IMR-90 (cell line): Measurements from ENCODE around the gene MYH9. TPM values are rescaled to one million over a fixed set of nuclear protein-coding genes. Genes with fewer than 3 reads are reported as not detected.

Experiments used
- ATAC-seq: fragments of 200-7000 bp; cut with Tn5 transposase; 2 replicates; pipeline ENCODE4 v1.9.1; 2020; ENCODE audit warnings: low read depth, mild to moderate bottlenecking, moderate library complexity
- BruUV-seq: library from RNA; stranded (reverse); fragments of 400-500 nt; replicated peaks from 2 replicates; lab custom pipeline; 2021; lab: Mats Ljungman, UMichigan
- CTCF ChIA-PET: fragments of 300-600 bp; formaldehyde crosslinking; extraction: SDS; loops from one replicate; lab custom pipeline; 2021; ENCODE audit warnings: antibody characterized with exemption; lab: Yijun Ruan, JAX
- POLR2A ChIA-PET: fragments of 300-600 bp; sonication (Branson Sonifier 250); formaldehyde crosslinking; loops from one replicate; lab custom pipeline; 2022; ENCODE audit warnings: antibody characterized with exemption; ENCODE audit not compliant: unreplicated experiment; lab: Charles Lee
- DNase-seq: peaks from one replicate; pipeline ENCODE4 v3.0.0; 2013
- H2AFZ ChIP-seq: replicated peaks from 2 replicates; pipeline ENCODE3; 2013; ENCODE audit warnings: low read length, mild to moderate bottlenecking; ENCODE audit not compliant: poor library complexity
- H2AK5ac ChIP-seq: 2 replicates; pipeline ENCODE4 v1.6.1; 2013; ENCODE audit warnings: low read depth, low read length, inconsistent platforms
- H2AK9ac ChIP-seq: replicated peaks from 2 replicates; pipeline ENCODE3; 2013; ENCODE audit warnings: mild to moderate bottlenecking, low read depth, low read length, moderate library complexity; ENCODE audit not compliant: poor library complexity
- H2BK120ac ChIP-seq: 2 replicates; pipeline ENCODE4 v1.6.1; 2013; ENCODE audit warnings: low read depth, low read length, inconsistent platforms
- H2BK15ac ChIP-seq: 3 replicates; pipeline ENCODE4 v1.6.1; 2013; ENCODE audit warnings: low read depth, low read length, inconsistent platforms
- H2BK20ac ChIP-seq: 2 replicates; pipeline ENCODE4 v1.6.1; 2013; ENCODE audit warnings: low read depth, mild to moderate bottlenecking, inconsistent platforms, low read length, moderate library complexity
- H2BK5ac ChIP-seq: 2 replicates; pipeline ENCODE4 v1.6.1; 2013; ENCODE audit warnings: mild to moderate bottlenecking, low read depth, low read length, inconsistent platforms; ENCODE audit not compliant: poor library complexity, severe bottlenecking
- H3K14ac ChIP-seq: replicated peaks from 2 replicates; pipeline ENCODE4 v1.6.1; 2013; ENCODE audit warnings: low read depth, low read length, inconsistent platforms
- H3K18ac ChIP-seq: 2 replicates; pipeline ENCODE4 v1.6.1; 2013; ENCODE audit warnings: low read depth, low read length, control low read depth
- H3K23ac ChIP-seq: 2 replicates; pipeline ENCODE4 v1.6.1; 2013; ENCODE audit warnings: low read depth, low read length, inconsistent platforms
- H3K27ac ChIP-seq: 2 replicates; pipeline ENCODE4 v1.5.1; 2013; ENCODE audit warnings: mild to moderate bottlenecking, control low read depth, low read length; ENCODE audit not compliant: insufficient read depth
- H3K27me3 ChIP-seq: 2 replicates; pipeline ENCODE4 v1.6.1; 2013; ENCODE audit warnings: low read length; ENCODE audit not compliant: control insufficient read depth, insufficient read depth
- H3K36me3 ChIP-seq: 2 replicates; pipeline ENCODE4 v1.6.1; 2013; ENCODE audit warnings: low read length, mixed read lengths; ENCODE audit not compliant: control insufficient read depth, insufficient read depth
- H3K4ac ChIP-seq: 2 replicates; pipeline ENCODE4 v1.6.1; 2013; ENCODE audit warnings: low read depth, low read length, inconsistent platforms
- H3K4me1 ChIP-seq: 2 replicates; pipeline ENCODE4 v1.6.1; 2013; ENCODE audit warnings: low read length, mixed read lengths; ENCODE audit not compliant: control insufficient read depth, insufficient read depth
- H3K4me2 ChIP-seq: 2 replicates; pipeline ENCODE4 v1.6.1; 2013; ENCODE audit warnings: low read depth, mild to moderate bottlenecking, control low read depth, low read length, moderate library complexity
- H3K4me3 ChIP-seq: 2 replicates; pipeline ENCODE4 v1.5.1; 2013; ENCODE audit warnings: low read depth, mild to moderate bottlenecking, control low read depth, low read length, moderate library complexity; ENCODE audit not compliant: insufficient read depth
- H3K56ac ChIP-seq: 2 replicates; pipeline ENCODE4 v1.6.1; 2013; ENCODE audit warnings: low read length, inconsistent platforms; ENCODE audit not compliant: insufficient read depth; ENCODE audit errors: extremely low read depth
- H3K79me1 ChIP-seq, 2 experiments: 2 replicates each; pipeline ENCODE4 v1.6.1; 2013; ENCODE audit warnings: low read length in 2 of 2, inconsistent platforms in 1 of 2, low read depth in 1 of 2
- H3K9ac ChIP-seq: 2 replicates; pipeline ENCODE4 v1.6.1; 2013; ENCODE audit warnings: low read depth, low read length, control low read depth
- H3K9me1 ChIP-seq: 2 replicates; pipeline ENCODE4 v1.6.1; 2013; ENCODE audit warnings: low read length, inconsistent platforms; ENCODE audit not compliant: insufficient read depth
- H3K9me3 ChIP-seq: 2 replicates; pipeline ENCODE4 v1.6.1; 2013; ENCODE audit warnings: low read length; ENCODE audit not compliant: control insufficient read depth, insufficient read depth
- H4K20me1 ChIP-seq: 2 replicates; pipeline ENCODE4 v1.6.1; 2013; ENCODE audit warnings: low read length, inconsistent platforms; ENCODE audit not compliant: insufficient read depth
- H4K5ac ChIP-seq: 2 replicates; pipeline ENCODE4 v1.6.1; 2013; ENCODE audit warnings: mild to moderate bottlenecking, low read depth, low read length, control low read depth
- H4K8ac ChIP-seq, 2 experiments: 2 replicates each; pipeline ENCODE4 v1.6.1; 2013; ENCODE audit warnings: low read depth in 2 of 2, low read length in 2 of 2, control low read depth in 1 of 2, inconsistent platforms in 1 of 2
- H4K91ac ChIP-seq: 2 replicates; pipeline ENCODE4 v1.6.1; 2013; ENCODE audit warnings: low read depth, low read length, inconsistent platforms; ENCODE audit not compliant: insufficient read depth
- BHLHE40 ChIP-seq: fragments of 150-350 bp; IDR thresholded peaks from 2 replicates; pipeline ENCODE4 v1.6.1; 2016; ENCODE audit warnings: mild to moderate bottlenecking, low read depth, low read length
- CEBPB ChIP-seq: IDR thresholded peaks from 2 replicates; pipeline ENCODE4 v1.6.1; 2012; ENCODE audit warnings: low read depth, low read length, improper control_type of control experiment
- CHD1 ChIP-seq: IDR thresholded peaks from 2 replicates; pipeline ENCODE4 v1.6.1; 2012; ENCODE audit warnings: low read depth, low read length, improper control_type of control experiment
- FOS ChIP-seq: fragments of 150-350 bp; IDR thresholded peaks from 2 replicates; pipeline ENCODE4 v1.6.1; 2016; ENCODE audit warnings: low read depth, low read length
- MAFK ChIP-seq: IDR thresholded peaks from 2 replicates; pipeline ENCODE4 v1.6.1; 2012; ENCODE audit warnings: low read depth, low read length, improper control_type of control experiment
- MXI1 ChIP-seq: IDR thresholded peaks from 2 replicates; pipeline ENCODE4 v1.6.1; 2012; ENCODE audit warnings: low read depth, mild to moderate bottlenecking, low read length, moderate library complexity, borderline replicate concordance
- NFE2L2 ChIP-seq: fragments of 150-350 bp; IDR thresholded peaks from 2 replicates; pipeline ENCODE4 v1.6.1; 2016; ENCODE audit warnings: low read depth, mild to moderate bottlenecking, low read length
- RAD21 ChIP-seq: IDR thresholded peaks from 2 replicates; pipeline ENCODE4 v1.6.1; 2012; ENCODE audit warnings: low read length, improper control_type of control experiment
- RCOR1 ChIP-seq: IDR thresholded peaks from 2 replicates; pipeline ENCODE4 v1.6.1; 2012; ENCODE audit warnings: mild to moderate bottlenecking, low read length, improper control_type of control experiment; ENCODE audit not compliant: insufficient replicate concordance
- RFX5 ChIP-seq: IDR thresholded peaks from 2 replicates; pipeline ENCODE4 v1.8.0; 2012; ENCODE audit warnings: low read depth, mild to moderate bottlenecking, low read length, moderate library complexity
- SMC3 ChIP-seq: fragments of 150-350 bp; IDR thresholded peaks from 2 replicates; pipeline ENCODE4 v1.6.1; 2016; ENCODE audit warnings: low read depth, mild to moderate bottlenecking, antibody characterized with exemption, low read length, moderate library complexity
- WGBS, 2 experiments: methylation state at CpG; one replicate each; pipeline versions ENCODE4 v1.1.5 to v1.1.7; 2013; ENCODE audit warnings: missing lambda C conversion rate in 2 of 2; ENCODE audit not compliant: insufficient read length in 1 of 2; ENCODE audit errors: extremely low coverage in 2 of 2; 5-methylcytosine and 5-hydroxymethylcytosine counted together
- dilution Hi-C: fragments of 300-500 bp; cut with HindIII; formaldehyde crosslinking; loops from one replicate; pipeline ENCODE4 v1.14.3; 2018; ENCODE audit warnings: low sequenced_read_pairs; ENCODE audit not compliant: unreplicated experiment
- in situ Hi-C: fragments of 300-500 bp; cut with MboI; formaldehyde crosslinking; loops from 3 replicates; pipeline ENCODE4 v1.14.3; 2019; ENCODE audit warnings: low sequenced_read_pairs, inconsistent platforms, mixed read lengths
- intact Hi-C: fragments of 100-400 bp; cut with micrococcal nuclease; formaldehyde crosslinking; loops from 2 replicates; pipeline ENCODE4 v1.10.0; 2022
- polyA plus RNA-seq, 3 experiments: library from polyadenylated mRNA; depleted of rRNA; stranded (reverse); fragments of >200 nt; gene quantifications; 2 replicates each; pipeline ENCODE4 v1.2.3, GENCODE V29; 2012; ENCODE audit warnings: low replicate concordance in 1 of 3
- total RNA-seq: library from RNA; depleted of rRNA; stranded (reverse); fragments of >200 nt; gene quantifications from 2 replicates; pipeline ENCODE4 v1.2.3, GENCODE V29; 2012
- TF ChIP-seq, protein P1 (sequence below): conservative IDR thresholded peaks from 2 replicates; pipeline ENCODE4 v1.5.1; 2012; ENCODE audit warnings: mild to moderate bottlenecking, low read depth, low read length, improper control_type of control experiment
- TF ChIP-seq, protein P2 (sequence below): fragments of 150-350 bp; IDR thresholded peaks from 2 replicates; pipeline ENCODE4 v1.6.1; 2017; ENCODE audit warnings: mild to moderate bottlenecking, antibody characterized with exemption, low read length, low read depth

Gene MYH9
- total and polyA plus RNA-seq, 2 of the 4 experiments (the other 2 are of a cell fraction) = 475 to 554 TPM

DNA sequence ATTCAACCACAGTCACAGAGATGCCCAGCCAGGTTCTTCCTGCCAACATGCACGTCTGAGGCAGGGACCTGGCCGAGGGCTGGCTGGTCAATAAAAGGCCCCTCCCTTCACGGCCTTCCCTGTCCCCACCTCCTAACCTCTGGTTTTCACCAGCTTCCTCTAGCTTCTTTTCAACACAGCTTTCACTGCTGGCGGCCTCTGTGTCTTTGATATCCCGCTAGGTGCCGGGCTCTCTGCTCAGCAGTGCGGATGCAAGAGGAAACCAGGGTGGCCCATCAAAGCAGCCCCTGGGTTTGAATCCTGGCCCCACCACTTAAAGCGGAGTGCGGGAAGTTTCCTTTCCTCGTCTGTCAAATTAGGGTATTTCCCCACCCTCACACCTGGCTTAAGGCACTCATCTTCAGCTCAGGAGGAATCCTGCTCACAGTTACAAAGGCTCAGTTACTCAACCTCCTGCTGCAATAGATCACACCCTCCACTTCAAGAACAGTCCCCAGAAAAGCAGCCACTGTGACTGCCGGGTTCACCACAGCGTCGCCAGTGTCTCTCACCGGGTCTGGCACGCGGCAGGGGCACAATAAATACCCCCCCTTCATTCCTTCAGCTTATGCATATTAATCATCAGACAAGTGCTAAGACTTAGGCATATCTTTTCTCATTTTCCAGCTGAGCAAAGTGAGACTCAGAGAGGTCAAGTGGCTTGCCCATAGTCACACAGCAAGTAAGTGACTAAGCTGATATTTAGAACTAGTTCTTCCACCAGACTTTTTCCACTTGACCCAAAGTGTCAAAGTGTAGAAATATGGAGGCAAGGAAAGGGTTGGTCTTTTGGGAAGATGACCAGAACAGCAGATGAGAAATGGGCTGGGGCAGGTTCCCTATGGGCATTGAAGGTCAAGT, 48.0 kb upstream of the MYH9 start:
- Histone ChIP-seq H3K4me3 (no peak overlapping the region), H2BK5ac (no peak overlapping the region), H2AK5ac (peak overlapping the region; percentile 42), H3K27ac (no peak overlapping the region), H2AFZ (peak overlapping the region; percentile 47), H3K79me1 (peaks cover 0 to 19% of the 10 kb centered on the region in 2 experiments; a peak in 2 of 4 replicates), H4K20me1 (no peaks in the 10 kb centered on the region; the same call in 1 of the 2 replicates), H3K4me2 (no peak overlapping the region), H3K9ac (no peak overlapping the region), H3K27me3 (no peaks in the 10 kb centered on the region), H3K9me1 (peaks cover 6% of the 10 kb centered on the region), H3K9me3 (no peaks in the 10 kb centered on the region), H3K36me3 (no peaks in the 10 kb centered on the region), H3K23ac (no peak overlapping the region), H2AK9ac (peak overlapping the region; percentile 60), H4K5ac (no peak overlapping the region), H2BK120ac (peak overlapping the region; percentile 38; the same call in 1 of the 2 replicates), H4K91ac (peak overlapping the region; percentile 39), H2BK20ac (peak overlapping the region; percentile 21; the same call in 1 of the 2 replicates), H3K4me1 (peaks cover 34% of the 10 kb centered on the region), H3K4ac (peak overlapping the region; percentile 19), H4K8ac (no peak overlapping the region), H3K14ac (peak overlapping the region; percentile 62; the same call in 1 of the 2 replicates), H3K18ac (no peak overlapping the region; the same call in 1 of the 2 replicates), H3K56ac (no peak overlapping the region), H2BK15ac (peak overlapping the region; percentile 54; the same call in 2 of the 3 replicates)
- no TSS peak for BruUV-seq
- 87% methylated on average over 5 of the region's 16 CpGs; no CpG with 5 or more reads in 1 of the 2 experiments for WGBS, 2 experiments
- no peak for DNase-seq
- dilution Hi-C loops (no loop called here), in situ Hi-C loops (no loop called here), intact Hi-C loops (no loop called here)
- TF ChIP-seq RFX5 (no peak), SMC3 (no peak), RCOR1 (no peak), NFE2L2 (no peak), MXI1 (no peak), BHLHE40 (no peak), RAD21 (no peak), CHD1 (no peak), CEBPB (no peak), FOS (no peak), MAFK (no peak)
- TF ChIP-seq, protein P1, sequence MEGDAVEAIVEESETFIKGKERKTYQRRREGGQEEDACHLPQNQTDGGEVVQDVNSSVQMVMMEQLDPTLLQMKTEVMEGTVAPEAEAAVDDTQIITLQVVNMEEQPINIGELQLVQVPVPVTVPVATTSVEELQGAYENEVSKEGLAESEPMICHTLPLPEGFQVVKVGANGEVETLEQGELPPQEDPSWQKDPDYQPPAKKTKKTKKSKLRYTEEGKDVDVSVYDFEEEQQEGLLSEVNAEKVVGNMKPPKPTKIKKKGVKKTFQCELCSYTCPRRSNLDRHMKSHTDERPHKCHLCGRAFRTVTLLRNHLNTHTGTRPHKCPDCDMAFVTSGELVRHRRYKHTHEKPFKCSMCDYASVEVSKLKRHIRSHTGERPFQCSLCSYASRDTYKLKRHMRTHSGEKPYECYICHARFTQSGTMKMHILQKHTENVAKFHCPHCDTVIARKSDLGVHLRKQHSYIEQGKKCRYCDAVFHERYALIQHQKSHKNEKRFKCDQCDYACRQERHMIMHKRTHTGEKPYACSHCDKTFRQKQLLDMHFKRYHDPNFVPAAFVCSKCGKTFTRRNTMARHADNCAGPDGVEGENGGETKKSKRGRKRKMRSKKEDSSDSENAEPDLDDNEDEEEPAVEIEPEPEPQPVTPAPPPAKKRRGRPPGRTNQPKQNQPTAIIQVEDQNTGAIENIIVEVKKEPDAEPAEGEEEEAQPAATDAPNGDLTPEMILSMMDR = no peak
- TF ChIP-seq, protein P2, sequence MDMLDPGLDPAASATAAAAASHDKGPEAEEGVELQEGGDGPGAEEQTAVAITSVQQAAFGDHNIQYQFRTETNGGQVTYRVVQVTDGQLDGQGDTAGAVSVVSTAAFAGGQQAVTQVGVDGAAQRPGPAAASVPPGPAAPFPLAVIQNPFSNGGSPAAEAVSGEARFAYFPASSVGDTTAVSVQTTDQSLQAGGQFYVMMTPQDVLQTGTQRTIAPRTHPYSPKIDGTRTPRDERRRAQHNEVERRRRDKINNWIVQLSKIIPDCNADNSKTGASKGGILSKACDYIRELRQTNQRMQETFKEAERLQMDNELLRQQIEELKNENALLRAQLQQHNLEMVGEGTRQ = no peak
- ChIA-PET POLR2A (no interaction called here), CTCF (no interaction called here)
- no peak for ATAC-seq
